Dedifferentiated amniotic fluid mesenchymal stem cell (primary cell): ENCODE results near the gene GRB10.
"Not testable (repeated sequence)": the region's sequence is repeated elsewhere in the genome, so short reads cannot be mapped to it uniquely, and the experiment has no call there.

ENCODE experiments used
- DNase-seq: peaks from one replicate; pipeline ENCODE4 v3.0.0-alpha.2; 2016; ENCODE audit errors: extremely low spot score

GRB10 gene

GRCh38 chr7:50584386-50584785 is 198.3 kb downstream of the GRB10 start:
- no peak for DNase-seq

GRCh38 chr7:50583295-50583694 is 199.4 kb downstream of the GRB10 start:
- not testable (repeated sequence) for DNase-seq

GRCh38 chr7:50582271-50582670 is 200.4 kb downstream of the GRB10 start:
- DNase-seq = not testable (repeated sequence)

- not testable (repeated sequence) for DNase-seq
Measured at GRCh38 chr7:50580666-50581065, 202.0 kb downstream of the GRB10 start.

- no peak for DNase-seq
Measured at GRCh38 chr7:50580057-50580456, 202.6 kb downstream of the GRB10 start.

- DNase-seq = not testable (repeated sequence)
Measured at GRCh38 chr7:50578105-50578504, 204.6 kb downstream of the GRB10 start.

GRCh38 chr7:50577569-50577968 is 205.1 kb downstream of the GRB10 start:
- no peak for DNase-seq

GRCh38 chr7:50576388-50576787 is 206.3 kb downstream of the GRB10 start:
- not testable (repeated sequence) for DNase-seq

GRCh38 chr7:50567715-50568261 is 214.9 kb downstream of the GRB10 start:
- no peak for DNase-seq

- no peak for DNase-seq
Measured at GRCh38 chr7:50565977-50566376, 216.7 kb downstream of the GRB10 start.

- DNase-seq = no peak
Measured at GRCh38 chr7:50565559-50565916, 217.2 kb downstream of the GRB10 start.

- no peak for DNase-seq
Measured at GRCh38 chr7:50564640-50565558, 217.8 kb downstream of the GRB10 start, which contains the start of gene DDC. Gene DDC, minus strand, starts transcription at chr7:50565405. Its CDS starts 21,320 bp downstream, at chr7:50544085.

- DNase-seq = no peak
Measured at GRCh38 chr7:50564171-50564570, 218.5 kb downstream of the GRB10 start.

GRCh38 chr7:50562136-50562535 is 220.6 kb downstream of the GRB10 start:
- no peak for DNase-seq

GRCh38 chr7:50560865-50561351 is 221.8 kb downstream of the GRB10 start:
- DNase-seq = no peak

GRCh38 chr7:50559881-50560280 is 222.8 kb downstream of the GRB10 start:
- DNase-seq = no peak

GRCh38 chr7:50558294-50559053 is 224.2 kb downstream of the GRB10 start:
- DNase-seq = no peak

GRCh38 chr7:50557099-50557498 is 225.6 kb downstream of the GRB10 start:
- no peak for DNase-seq

GRCh38 chr7:50556247-50556991 is 226.3 kb downstream of the GRB10 start:
- no peak for DNase-seq

GRCh38 chr7:50555594-50556140 is 227.0 kb downstream of the GRB10 start:
- no peak for DNase-seq
